ENCODE measurements around the gene GNAQ.

The GNAQ gene

GRCh38 chr9:78014776-78015175 is 16.8 kb downstream of the GNAQ start:
- TF ChIP-seq CTCF (IDR thresholded peaks at IDR 0.05; ENCODE audit: low read length, missing control alignments): no peak
- peak; percentile 39 for DNase-seq (ENCODE audit: low read depth)
- no peak overlapping the region for H3K4me3 ChIP-seq (replicated peaks; ENCODE audit: low read depth, low read length)

- DNase-seq (ENCODE audit: low read depth): no peak
- H3K4me3 ChIP-seq (replicated peaks; ENCODE audit: low read depth, low read length): no peak overlapping the region
- TF ChIP-seq CTCF (IDR thresholded peaks at IDR 0.05; ENCODE audit: low read length, missing control alignments): no peak
Measured at GRCh38 chr9:78013934-78014333, 17.7 kb downstream of the GNAQ start.

- no peak overlapping the region for H3K4me3 ChIP-seq (replicated peaks; ENCODE audit: low read depth, low read length)
- no peak for DNase-seq (ENCODE audit: low read depth)
- no peak for TF ChIP-seq CTCF (IDR thresholded peaks at IDR 0.05; ENCODE audit: low read length, missing control alignments)
Measured at GRCh38 chr9:78011049-78011448, 20.6 kb downstream of the GNAQ start.

- DNase-seq (ENCODE audit: low read depth): no peak
Measured at GRCh38 chr9:78010445-78010844, 21.2 kb downstream of the GNAQ start.

GRCh38 chr9:78009186-78009585 is 22.4 kb downstream of the GNAQ start:
- DNase-seq (ENCODE audit: low read depth): no peak
- no peak overlapping the region for H3K4me3 ChIP-seq (replicated peaks; ENCODE audit: low read depth, low read length)
- no peak for TF ChIP-seq CTCF (IDR thresholded peaks at IDR 0.05; ENCODE audit: low read length, missing control alignments)

More at GRCh38 chr9:78010445-78010844, 21.2 kb downstream of the GNAQ start:
- TF ChIP-seq CTCF (IDR thresholded peaks at IDR 0.05; ENCODE audit: low read length, missing control alignments): no peak
- no peak overlapping the region for H3K4me3 ChIP-seq (replicated peaks; ENCODE audit: low read depth, low read length)

- TF ChIP-seq CTCF (IDR thresholded peaks at IDR 0.05; ENCODE audit: low read length, missing control alignments): no peak
- no peak overlapping the region for H3K4me3 ChIP-seq (replicated peaks; ENCODE audit: low read depth, low read length)
- DNase-seq (ENCODE audit: low read depth): no peak
Measured at GRCh38 chr9:78006734-78007133, 24.9 kb downstream of the GNAQ start.

GRCh38 chr9:78005231-78006002 is 26.2 kb downstream of the GNAQ start:
- TF ChIP-seq CTCF (IDR thresholded peaks at IDR 0.05; ENCODE audit: low read length, missing control alignments): no peak
- no peak for DNase-seq (ENCODE audit: low read depth)
- no peak overlapping the region for H3K4me3 ChIP-seq (replicated peaks; ENCODE audit: low read depth, low read length)
